ENCODE results near the gene HSF4.

HSF4 gene

DNA sequence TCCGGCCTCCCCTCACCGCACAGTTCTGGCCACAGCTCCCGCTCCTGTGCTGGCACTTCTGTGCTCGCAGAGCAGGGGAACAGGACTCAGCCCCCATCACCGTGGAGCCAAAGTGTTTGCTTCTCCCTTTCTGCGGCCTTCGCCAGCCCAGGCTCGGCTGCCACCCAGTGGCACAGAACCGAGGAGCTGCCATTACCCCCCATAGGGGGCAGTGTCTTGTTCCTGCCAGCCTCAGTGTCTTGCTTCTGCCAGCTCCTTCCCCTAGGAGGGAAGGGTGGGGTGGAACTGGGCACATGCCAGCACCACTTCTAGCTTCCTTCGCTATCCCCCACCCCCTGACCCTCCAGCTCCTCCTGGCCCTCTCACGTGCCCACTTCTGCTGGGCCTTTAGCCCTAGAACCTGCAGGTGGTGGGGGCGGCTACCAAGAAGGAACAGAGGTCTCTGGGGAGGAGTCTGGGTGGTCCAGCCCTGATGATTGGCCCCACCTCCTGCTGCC is 33.7 kb downstream of the HSF4 start:
- H3K36me3 ChIP-seq (ENCODE audit: insufficient read depth, low read length) = peaks cover 76% of the 10 kb centered on the region

DNA sequence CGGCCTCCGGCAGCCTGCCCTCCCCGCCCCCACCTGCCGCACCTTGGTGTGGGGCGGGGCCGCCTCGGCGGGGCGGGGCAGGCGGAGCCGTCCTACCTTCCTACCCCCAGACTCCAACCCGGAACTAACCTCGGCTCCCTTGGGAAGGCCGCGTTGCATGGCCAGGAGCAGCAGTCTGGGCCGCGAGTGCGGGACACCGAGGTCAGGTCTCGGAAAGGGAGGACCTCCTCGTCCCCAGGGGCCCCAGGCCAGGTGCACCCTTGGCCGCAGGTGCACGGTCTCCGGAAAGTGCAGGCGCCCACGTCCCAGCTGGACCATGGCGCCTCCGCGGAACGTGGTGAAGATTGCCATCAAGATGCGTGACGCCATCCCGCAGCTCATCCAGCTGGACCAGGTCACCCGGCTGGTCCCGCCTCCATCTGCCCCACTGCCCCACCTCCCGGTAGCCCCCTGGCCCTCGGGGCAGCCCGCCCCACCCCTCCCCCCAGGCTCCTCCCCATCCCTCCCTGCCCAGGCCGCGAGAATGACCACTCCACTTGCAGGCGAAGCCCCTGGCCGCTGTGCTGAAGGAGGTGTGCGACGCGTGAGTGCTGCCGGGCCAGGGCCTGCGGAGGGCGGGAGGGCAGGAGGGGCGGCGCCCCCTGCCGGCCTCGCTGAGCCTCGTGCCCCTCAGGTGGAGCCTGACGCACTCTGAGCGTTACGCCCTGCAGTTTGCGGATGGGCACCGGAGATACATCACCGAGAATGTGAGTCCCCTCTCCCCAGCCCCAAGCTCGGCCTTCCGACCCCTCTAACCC is 34.7 kb downstream of the HSF4 start, which contains the start of gene ELMO3:
TSS of gene ELMO3 (plus strand) at position 121 of the 797 bp plus-strand sequence. CDS start at position 317, 196 bp downstream.
- peaks cover 78% of the 10 kb centered on the region for H3K36me3 ChIP-seq (ENCODE audit: insufficient read depth, low read length)
- no peaks in the 10 kb centered on the region for H3K4me1 ChIP-seq (ENCODE audit: insufficient read depth, low read length)
- no peak within 1 kb of the TSS for H2AFZ ChIP-seq (ENCODE audit: low read depth, low read length)
- no peak within 1 kb of the TSS for H3K4me3 ChIP-seq (ENCODE audit: low read length)
- H3K27me3 ChIP-seq (ENCODE audit: insufficient read depth, low read length) = no peaks in the 10 kb centered on the region
- no peaks in the 10 kb centered on the region for H3K9me3 ChIP-seq (ENCODE audit: low read length)

More for the DNA sequence above, 33.7 kb downstream of the HSF4 start:
- Histone ChIP-seq H3K27me3 (ENCODE audit: insufficient read depth, low read length) (no peaks in the 10 kb centered on the region), H3K4me1 (ENCODE audit: insufficient read depth, low read length) (peaks cover 4% of the 10 kb centered on the region), H2AFZ (ENCODE audit: low read depth, low read length) (no peak overlapping the region), H3K4me3 (ENCODE audit: low read length) (no peak overlapping the region), H3K9me3 (ENCODE audit: low read length) (no peaks in the 10 kb centered on the region)

DNA sequence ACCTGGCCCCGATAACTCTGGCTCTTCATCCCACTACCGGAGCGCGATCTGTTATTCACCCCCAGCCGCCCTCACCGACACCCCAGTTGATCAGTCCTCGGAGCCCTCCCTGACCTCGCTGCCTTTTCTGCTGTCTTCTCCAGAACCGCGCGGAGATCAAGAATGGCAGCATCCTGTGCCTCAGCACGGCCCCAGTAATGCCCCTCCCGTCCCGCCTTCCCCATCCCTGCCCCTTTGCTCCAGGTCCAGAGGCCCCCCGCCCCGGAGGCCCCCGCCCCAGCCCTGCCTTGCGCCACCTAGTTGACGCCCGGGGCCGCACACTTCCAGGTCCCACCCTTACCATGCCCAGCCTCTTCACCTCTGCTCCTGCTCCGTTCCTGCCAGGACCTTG is 35.3 kb downstream of the HSF4 start:
- H3K4me1 ChIP-seq (ENCODE audit: insufficient read depth, low read length) = no peaks in the 10 kb centered on the region
- H3K4me3 ChIP-seq (ENCODE audit: low read length) = no peak overlapping the region
- peaks cover 74% of the 10 kb centered on the region for H3K36me3 ChIP-seq (ENCODE audit: insufficient read depth, low read length)
- H2AFZ ChIP-seq (ENCODE audit: low read depth, low read length) = no peak overlapping the region
- H3K9me3 ChIP-seq (ENCODE audit: low read length) = no peaks in the 10 kb centered on the region
- no peaks in the 10 kb centered on the region for H3K27me3 ChIP-seq (ENCODE audit: insufficient read depth, low read length)

DNA sequence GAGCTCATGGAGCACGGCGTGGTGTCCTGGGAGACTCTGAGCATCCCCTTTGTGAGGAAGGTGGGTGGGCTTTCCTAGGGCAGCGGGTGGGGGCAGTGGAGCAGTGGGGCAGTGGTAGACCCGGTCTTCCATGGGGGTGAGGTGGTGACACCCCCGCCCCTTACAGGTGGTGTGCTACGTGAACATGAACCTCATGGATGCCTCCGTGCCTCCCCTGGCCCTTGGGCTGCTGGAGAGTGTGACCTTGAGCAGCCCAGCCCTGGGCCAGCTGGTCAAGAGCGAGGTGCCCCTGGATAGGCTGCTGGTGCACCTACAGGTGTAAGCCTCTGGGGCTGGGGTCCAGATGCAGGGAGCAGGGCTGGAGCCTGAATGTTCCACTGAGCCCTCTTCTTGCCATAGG is 35.9 kb downstream of the HSF4 start:
- Histone ChIP-seq H3K36me3 (ENCODE audit: insufficient read depth, low read length) (peaks cover 67% of the 10 kb centered on the region), H3K4me3 (ENCODE audit: low read length) (no peak overlapping the region), H3K4me1 (ENCODE audit: insufficient read depth, low read length) (no peaks in the 10 kb centered on the region), H3K9me3 (ENCODE audit: low read length) (no peaks in the 10 kb centered on the region), H3K27me3 (ENCODE audit: insufficient read depth, low read length) (no peaks in the 10 kb centered on the region), H2AFZ (ENCODE audit: low read depth, low read length) (no peak overlapping the region)

DNA sequence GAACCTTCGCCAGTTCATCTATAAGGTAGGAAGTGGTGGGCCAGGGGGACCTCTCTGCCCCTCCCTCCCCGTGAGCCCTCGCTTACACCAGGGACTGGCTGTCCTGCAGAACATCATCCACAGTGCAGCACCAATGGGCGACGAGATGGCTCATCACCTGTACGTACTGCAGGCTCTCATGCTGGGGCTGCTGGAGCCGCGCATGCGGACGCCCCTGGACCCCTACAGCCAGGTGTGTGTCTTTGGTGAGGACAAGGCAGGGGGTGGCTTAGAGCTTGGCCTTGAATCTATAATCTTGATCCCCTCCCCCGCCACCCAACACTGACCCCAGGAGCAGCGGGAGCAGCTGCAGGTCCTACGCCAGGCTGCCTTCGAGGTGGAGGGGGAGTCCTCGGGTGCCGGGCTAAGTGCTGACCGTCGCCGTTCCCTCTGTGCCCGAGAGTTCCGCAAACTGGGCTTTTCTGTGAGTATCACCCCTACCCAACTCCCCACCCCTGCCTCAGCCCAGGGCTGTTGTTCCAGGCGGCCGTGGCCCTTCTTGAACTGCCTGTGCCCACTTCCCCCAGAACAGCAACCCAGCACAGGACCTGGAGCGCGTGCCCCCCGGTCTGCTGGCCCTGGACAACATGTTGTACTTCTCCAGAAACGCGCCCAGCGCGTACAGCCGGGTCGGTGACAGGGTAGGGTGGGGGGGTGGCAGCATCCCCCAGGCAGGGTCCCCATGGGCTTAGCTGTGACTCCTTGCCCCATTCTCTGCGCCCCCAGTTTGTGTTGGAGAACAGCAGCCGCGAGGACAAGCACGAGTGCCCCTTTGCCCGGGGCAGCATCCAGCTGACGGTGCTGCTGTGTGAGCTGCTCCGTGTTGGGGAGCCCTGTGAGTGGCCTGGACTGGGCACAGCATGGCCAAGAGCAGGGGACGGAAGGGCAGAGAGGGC is 37.1 kb downstream of the HSF4 start:
- Histone ChIP-seq H3K36me3 (ENCODE audit: insufficient read depth, low read length) (peaks cover 56% of the 10 kb centered on the region), H3K27me3 (ENCODE audit: insufficient read depth, low read length) (no peaks in the 10 kb centered on the region), H3K4me3 (ENCODE audit: low read length) (no peak overlapping the region), H3K4me1 (ENCODE audit: insufficient read depth, low read length) (peaks cover 1% of the 10 kb centered on the region), H2AFZ (ENCODE audit: low read depth, low read length) (no peak overlapping the region), H3K9me3 (ENCODE audit: low read length) (no peaks in the 10 kb centered on the region)

DNA sequence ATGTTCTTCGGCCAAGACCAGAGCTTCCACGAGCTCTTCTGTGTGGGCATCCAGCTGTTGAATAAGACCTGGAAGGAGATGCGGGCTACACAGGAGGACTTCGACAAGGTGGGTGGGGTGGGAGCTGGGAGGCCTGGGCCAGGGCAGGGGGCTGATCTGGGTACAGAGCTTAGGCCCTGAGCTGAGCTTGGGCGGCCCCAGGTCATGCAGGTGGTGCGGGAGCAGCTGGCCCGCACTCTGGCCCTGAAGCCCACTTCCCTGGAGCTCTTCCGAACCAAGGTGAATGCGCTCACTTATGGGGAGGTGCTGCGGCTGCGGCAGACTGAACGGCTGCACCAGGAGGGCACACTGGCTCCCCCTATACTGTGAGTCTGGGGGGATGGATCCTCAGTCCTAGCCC is 37.9 kb downstream of the HSF4 start:
- Histone ChIP-seq H3K36me3 (ENCODE audit: insufficient read depth, low read length) (peaks cover 49% of the 10 kb centered on the region), H2AFZ (ENCODE audit: low read depth, low read length) (no peak overlapping the region), H3K27me3 (ENCODE audit: insufficient read depth, low read length) (no peaks in the 10 kb centered on the region), H3K4me1 (ENCODE audit: insufficient read depth, low read length) (peaks cover 8% of the 10 kb centered on the region), H3K9me3 (ENCODE audit: low read length) (no peaks in the 10 kb centered on the region), H3K4me3 (ENCODE audit: low read length) (no peak overlapping the region)

DNA sequence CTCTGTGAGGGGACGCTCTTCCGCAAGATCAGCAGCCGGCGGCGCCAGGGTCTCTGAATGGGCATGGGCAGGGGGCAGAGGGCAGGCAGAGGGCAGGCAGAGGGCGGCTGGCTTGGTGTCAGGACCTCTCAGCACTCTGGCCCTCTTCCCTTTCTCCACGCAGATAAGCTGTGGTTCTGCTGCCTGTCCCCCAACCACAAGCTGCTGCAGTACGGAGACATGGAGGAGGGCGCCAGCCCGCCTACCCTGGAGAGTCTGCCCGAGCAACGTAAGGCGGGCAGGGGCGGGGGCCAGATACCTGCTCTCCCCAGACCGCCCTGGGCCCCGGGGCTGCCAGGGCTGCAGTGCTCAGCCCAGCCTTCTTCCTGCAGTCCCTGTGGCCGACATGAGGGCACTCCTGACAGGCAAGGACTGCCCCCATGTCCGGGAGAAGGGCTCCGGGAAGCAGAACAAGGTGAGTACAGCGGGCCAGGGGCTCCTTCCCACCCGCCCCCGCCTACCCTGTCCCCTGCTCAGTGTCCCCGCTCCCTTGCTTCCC is 38.5 kb downstream of the HSF4 start:
- no peak overlapping the region for H2AFZ ChIP-seq (ENCODE audit: low read depth, low read length)
- peaks cover 46% of the 10 kb centered on the region for H3K36me3 ChIP-seq (ENCODE audit: insufficient read depth, low read length)
- peaks cover 8% of the 10 kb centered on the region for H3K4me1 ChIP-seq (ENCODE audit: insufficient read depth, low read length)
- no peak overlapping the region for H3K4me3 ChIP-seq (ENCODE audit: low read length)
- H3K27me3 ChIP-seq (ENCODE audit: insufficient read depth, low read length) = no peaks in the 10 kb centered on the region
- no peaks in the 10 kb centered on the region for H3K9me3 ChIP-seq (ENCODE audit: low read length)

DNA sequence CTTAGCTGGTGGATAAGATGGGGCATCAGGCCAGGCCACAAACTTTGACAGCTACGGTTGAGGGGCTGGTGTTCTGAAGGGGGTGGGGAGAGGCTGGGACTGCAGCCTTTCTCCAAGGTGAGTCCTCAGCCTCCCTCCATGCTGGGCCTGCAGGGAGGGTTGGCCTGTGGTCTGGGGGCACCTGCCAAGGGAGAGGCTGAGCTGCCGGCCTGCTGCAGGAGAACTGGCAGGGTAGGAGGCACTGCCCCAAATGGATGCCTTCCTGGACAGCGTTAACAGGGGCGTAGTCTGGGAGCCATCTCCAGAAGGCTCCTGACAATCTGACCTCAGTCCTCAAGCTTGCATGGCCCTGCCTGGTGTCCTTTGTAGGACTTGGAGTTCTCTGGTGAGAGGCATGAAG is 39.5 kb downstream of the HSF4 start:
- peaks cover 36% of the 10 kb centered on the region for H3K36me3 ChIP-seq (ENCODE audit: insufficient read depth, low read length)
- no peaks in the 10 kb centered on the region for H3K9me3 ChIP-seq (ENCODE audit: low read length)
- H3K27me3 ChIP-seq (ENCODE audit: insufficient read depth, low read length) = no peaks in the 10 kb centered on the region
- H3K4me3 ChIP-seq (ENCODE audit: low read length) = no peak overlapping the region
- H3K4me1 ChIP-seq (ENCODE audit: insufficient read depth, low read length) = peaks cover 8% of the 10 kb centered on the region
- H2AFZ ChIP-seq (ENCODE audit: low read depth, low read length) = no peak overlapping the region

DNA sequence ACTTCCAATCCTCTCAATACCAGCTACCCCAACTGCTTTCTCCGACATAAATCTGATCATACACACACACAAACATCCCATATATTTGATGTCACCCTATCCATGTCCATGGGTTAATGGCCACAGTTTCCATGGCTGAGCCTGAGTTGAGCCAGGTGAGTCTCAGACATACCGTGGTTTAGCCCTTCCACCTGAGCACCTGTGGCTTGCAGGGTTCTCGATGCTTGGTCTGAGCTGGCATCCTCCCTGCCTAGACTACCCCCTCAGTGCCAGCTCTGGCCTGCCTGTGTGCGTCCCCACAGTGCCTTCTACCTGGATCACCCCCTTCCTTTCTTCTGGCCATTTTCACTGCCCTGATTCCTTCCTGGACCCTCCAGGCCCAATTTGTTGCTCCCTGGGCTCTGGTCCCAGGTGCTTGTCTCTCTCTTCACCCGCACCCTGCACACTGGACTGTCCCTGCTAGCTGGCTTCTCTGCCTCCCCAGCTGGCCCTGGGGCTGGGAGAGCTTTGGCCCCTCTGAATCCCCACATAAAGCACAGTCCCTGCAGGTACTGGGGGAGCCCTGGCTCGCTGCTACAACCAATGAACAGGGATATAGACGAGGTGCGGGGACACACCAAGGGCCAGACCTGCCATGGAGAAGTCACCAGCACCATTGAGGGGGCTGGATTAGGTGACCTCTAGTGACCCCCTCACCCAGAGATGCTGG is 41.7 kb downstream of the HSF4 start:
- Histone ChIP-seq H3K36me3 (ENCODE audit: insufficient read depth, low read length) (peaks cover 32% of the 10 kb centered on the region), H3K9me3 (ENCODE audit: low read length) (no peaks in the 10 kb centered on the region), H3K27me3 (ENCODE audit: insufficient read depth, low read length) (no peaks in the 10 kb centered on the region)

DNA sequence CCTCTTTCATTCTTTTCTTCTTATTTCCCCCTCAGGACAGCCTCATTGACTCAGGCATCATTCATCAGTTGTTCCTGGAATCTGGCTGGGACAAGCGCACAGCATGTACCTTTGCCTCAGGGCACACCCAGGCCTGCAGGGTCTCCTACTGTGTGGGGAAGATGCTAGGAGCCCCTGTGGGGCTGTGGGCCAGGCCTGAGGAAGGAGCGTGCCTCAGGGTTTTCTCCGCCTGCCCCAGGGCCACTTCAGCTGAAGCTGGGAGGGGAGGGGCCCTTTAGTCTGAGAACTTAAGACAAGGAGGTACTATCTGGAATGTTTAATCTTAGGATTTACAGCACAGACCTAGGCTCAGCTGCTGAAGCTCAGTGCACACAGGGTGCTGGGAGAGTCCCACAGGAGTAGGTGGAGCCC is 42.3 kb downstream of the HSF4 start:
- no peak overlapping the region for H2AFZ ChIP-seq (ENCODE audit: low read depth, low read length)
- H3K4me1 ChIP-seq (ENCODE audit: insufficient read depth, low read length) = peaks cover 8% of the 10 kb centered on the region
- peaks cover 30% of the 10 kb centered on the region for H3K36me3 ChIP-seq (ENCODE audit: insufficient read depth, low read length)
- no peaks in the 10 kb centered on the region for H3K9me3 ChIP-seq (ENCODE audit: low read length)
- no peak overlapping the region for H3K4me3 ChIP-seq (ENCODE audit: low read length)
- H3K27me3 ChIP-seq (ENCODE audit: insufficient read depth, low read length) = no peaks in the 10 kb centered on the region

More for the DNA sequence above, 41.7 kb downstream of the HSF4 start:
- Histone ChIP-seq H2AFZ (ENCODE audit: low read depth, low read length) (no peak overlapping the region), H3K4me1 (ENCODE audit: insufficient read depth, low read length) (peaks cover 8% of the 10 kb centered on the region), H3K4me3 (ENCODE audit: low read length) (no peak overlapping the region)

DNA sequence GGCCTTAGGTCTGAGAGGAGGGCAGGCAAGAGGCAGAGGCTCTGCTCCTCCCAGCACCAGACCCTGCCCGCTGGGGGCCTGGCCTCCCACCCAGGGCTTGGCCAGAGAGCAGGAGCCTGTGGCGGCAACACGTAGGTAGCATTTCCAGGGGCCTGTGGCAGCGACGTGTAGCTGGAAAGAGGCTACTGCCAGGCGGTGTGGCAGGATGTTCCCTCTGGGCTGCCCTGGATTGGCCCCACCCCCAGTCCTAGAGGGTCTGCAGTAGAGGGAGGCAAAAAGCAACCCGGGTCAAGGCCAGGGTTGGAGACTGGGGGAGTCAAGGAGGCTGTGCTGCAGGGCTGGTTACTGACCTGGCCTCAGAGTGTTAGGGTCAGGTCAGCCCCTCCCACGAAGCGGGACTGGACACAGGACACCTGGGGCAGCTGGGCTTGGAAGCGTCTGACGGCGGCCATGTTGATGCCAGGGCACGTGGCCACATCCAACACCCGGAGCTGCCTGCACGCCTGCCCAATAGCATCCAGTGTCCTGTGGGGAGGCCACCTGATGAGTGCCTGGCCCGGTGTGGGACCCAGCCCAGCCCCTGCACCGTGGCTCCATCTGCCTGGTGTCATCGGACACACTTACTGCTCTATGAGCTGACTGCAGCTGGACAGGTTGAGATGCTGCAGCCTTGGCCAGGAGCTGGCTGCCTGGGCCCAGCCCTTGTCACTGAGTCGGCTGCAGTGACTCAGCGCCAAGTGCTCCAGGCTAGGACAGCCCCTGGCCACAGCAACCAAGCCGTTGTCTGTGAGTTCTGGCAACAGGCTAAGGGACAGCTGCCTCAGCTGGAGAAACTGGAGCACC is 42.9 kb downstream of the HSF4 start:
- H3K4me1 ChIP-seq (ENCODE audit: insufficient read depth, low read length) = peaks cover 8% of the 10 kb centered on the region
- no peak overlapping the region for H3K4me3 ChIP-seq (ENCODE audit: low read length)
- H3K36me3 ChIP-seq (ENCODE audit: insufficient read depth, low read length) = peaks cover 30% of the 10 kb centered on the region
- no peak overlapping the region for H2AFZ ChIP-seq (ENCODE audit: low read depth, low read length)
- no peaks in the 10 kb centered on the region for H3K27me3 ChIP-seq (ENCODE audit: insufficient read depth, low read length)
- H3K9me3 ChIP-seq (ENCODE audit: low read length) = no peaks in the 10 kb centered on the region

Measured in neuron (in vitro differentiated cells).